MM.1S (cell line): Measurements from ENCODE around the gene LINGO3.
A peak's percentile ranks its signal among the peaks of the same experiment; 100 is the strongest.

Source experiments
- DNase-seq: peaks from one replicate; pipeline ENCODE4 v3.0.0-alpha.2; 2015
- H2AFZ ChIP-seq: fragments of 300-600 bp; sonication (generic); 2 replicates; pipeline ENCODE4 v1.6.0; 2016; ENCODE audit warnings: antibody characterized with exemption, low read length
- H3F3A ChIP-seq: fragments of 300-600 bp; sonication (generic); 2 replicates; pipeline ENCODE4 v1.6.1; 2016; ENCODE audit warnings: mild to moderate bottlenecking, antibody characterized with exemption, low read length, moderate library complexity, mixed read lengths; ENCODE audit not compliant: insufficient read depth
- H3K27ac ChIP-seq: fragments of 300-600 bp; sonication (generic); 2 replicates; pipeline ENCODE4 v1.5.1; 2016; ENCODE audit warnings: mild to moderate bottlenecking, low read length
- H3K27me3 ChIP-seq: fragments of 300-600 bp; sonication (generic); replicated peaks from 2 replicates; pipeline ENCODE4 v1.6.0; 2016; ENCODE audit warnings: low read length; ENCODE audit not compliant: insufficient read depth
- H3K36me3 ChIP-seq: fragments of 300-600 bp; sonication (generic); replicated peaks from 2 replicates; pipeline ENCODE4 v1.6.1; 2016; ENCODE audit warnings: mild to moderate bottlenecking, low read length, mixed read lengths; ENCODE audit not compliant: insufficient read depth
- H3K4me1 ChIP-seq: fragments of 300-600 bp; sonication (generic); 2 replicates; pipeline ENCODE4 v1.6.1; 2016; ENCODE audit warnings: low read length, mixed read lengths
- H3K4me2 ChIP-seq: fragments of 300-600 bp; sonication (generic); 2 replicates; pipeline ENCODE4 v1.6.0; 2016; ENCODE audit warnings: low read depth, low read length
- H3K4me3 ChIP-seq: fragments of 300-600 bp; sonication (generic); 2 replicates; pipeline ENCODE4 v1.5.1; 2016; ENCODE audit warnings: low read length, mixed read lengths
- H3K79me2 ChIP-seq: fragments of 300-600 bp; sonication (generic); 2 replicates; pipeline ENCODE4 v1.6.1; 2016; ENCODE audit warnings: mixed run types, low read length, mixed read lengths
- H3K9ac ChIP-seq: fragments of 300-600 bp; sonication (generic); 2 replicates; pipeline ENCODE4 v1.6.1; 2016; ENCODE audit warnings: low read length, mixed read lengths
- H3K9me2 ChIP-seq: fragments of 300-600 bp; sonication (generic); replicated peaks from 2 replicates; pipeline ENCODE4 v1.6.1; 2016; ENCODE audit warnings: mild to moderate bottlenecking, low read length, mixed read lengths; ENCODE audit not compliant: insufficient read depth
- H3K9me3 ChIP-seq: fragments of 300-600 bp; sonication (generic); replicated peaks from 2 replicates; pipeline ENCODE4 v1.6.1; 2016; ENCODE audit warnings: mild to moderate bottlenecking, low read length, mixed read lengths; ENCODE audit not compliant: insufficient read depth
- H4K20me1 ChIP-seq: fragments of 300-600 bp; sonication (generic); 2 replicates; pipeline ENCODE4 v1.6.1; 2016; ENCODE audit warnings: mild to moderate bottlenecking, low read length, moderate library complexity, mixed read lengths; ENCODE audit not compliant: insufficient read depth
- CTCF ChIP-seq: fragments of 300-600 bp; sonication (generic); IDR thresholded peaks from 2 replicates; pipeline ENCODE4 v1.5.1; 2016; ENCODE audit warnings: antibody characterized with exemption, low read length, mixed read lengths
- EZH2 ChIP-seq: fragments of 300-600 bp; sonication (generic); optimal IDR thresholded peaks from 2 replicates; pipeline ENCODE3; 2017; ENCODE audit warnings: low read depth, mild to moderate bottlenecking, antibody characterized with exemption, low read length, mixed read lengths
- EZH2phosphoT487 ChIP-seq: fragments of 300-600 bp; sonication (generic); IDR thresholded peaks from 2 replicates; pipeline ENCODE4 v1.6.1; 2018; ENCODE audit warnings: antibody characterized with exemption, low read length

LINGO3 gene

GRCh38 chr19:2328401-2329148 lies 20.6 kb upstream of the LINGO3 start, which contains the start of the genes LSM7 and SPPL2B:
LSM7 (minus strand) TSS chr19:2328586; CDS start chr19:2328566, 20 bp downstream.
SPPL2B (plus strand) TSS chr19:2328684; CDS start chr19:2328710, 26 bp downstream.
- Histone ChIP-seq H3K9ac (peak within 1 kb of the TSS; percentile 97), H3K9me2 (no peaks in the 10 kb centered on the region), H3K4me1 (peaks cover 37% of the 10 kb centered on the region), H2AFZ (peak within 1 kb of the TSS; percentile 52), H4K20me1 (no peaks in the 10 kb centered on the region), H3K4me2 (peak within 1 kb of the TSS; percentile 83), H3K79me2 (peaks cover 93% of the 10 kb centered on the region), H3K4me3 (peak within 1 kb of the TSS; percentile 95), H3K9me3 (no peaks in the 10 kb centered on the region), H3K36me3 (no peaks in the 10 kb centered on the region), H3K27ac (peak within 1 kb of the TSS; percentile 53; the same call in 1 of the 2 replicates), H3F3A (peaks cover 24% of the 10 kb centered on the region), H3K27me3 (no peaks in the 10 kb centered on the region)
- TF ChIP-seq EZH2 (no peak), EZH2phosphoT487 (no peak), CTCF (no peak)
- peak; percentile 96 for DNase-seq

DNA sequence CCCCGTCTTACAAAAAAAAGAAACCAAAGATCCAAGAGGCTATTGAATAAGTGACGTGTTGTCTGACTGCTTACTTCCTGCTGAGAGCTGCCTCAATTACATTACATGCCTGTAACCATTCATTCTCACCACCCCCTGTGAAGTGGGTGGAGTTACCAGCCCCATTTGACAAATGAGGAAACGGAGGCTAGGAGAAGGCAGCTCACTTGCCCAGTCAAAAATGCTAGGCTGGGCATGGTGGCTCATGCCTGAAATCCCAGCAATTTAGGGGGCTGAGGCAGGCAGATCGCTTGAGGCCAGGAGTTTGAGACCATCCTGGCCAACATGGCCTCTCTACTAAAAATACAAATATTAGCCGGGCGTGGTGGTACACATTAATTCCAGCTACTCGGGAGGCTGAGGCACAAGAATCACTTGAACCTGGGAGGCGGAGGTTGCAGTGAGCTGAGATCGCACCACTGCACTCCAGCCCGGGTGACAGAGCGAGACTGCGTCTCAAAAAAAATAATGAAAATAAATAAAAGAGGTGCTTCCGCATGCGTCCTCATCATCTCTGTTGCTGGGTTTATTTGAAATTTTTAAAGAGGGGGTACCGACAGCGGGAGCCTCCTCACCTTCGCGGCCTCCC lies 19.9 kb upstream of the LINGO3 start:
- H3K4me1 ChIP-seq, result peaks cover 31% of the 10 kb centered on the region
- H4K20me1 ChIP-seq, result no peaks in the 10 kb centered on the region
- H3K9me3 ChIP-seq, result no peaks in the 10 kb centered on the region
- H3K4me3 ChIP-seq, result peak overlapping the region; percentile 95
- peak overlapping the region; percentile 83 for H3K4me2 ChIP-seq
- TF ChIP-seq CTCF (no peak), EZH2phosphoT487 (no peak), EZH2 (no peak)
- DNase-seq, result peak; percentile 69
- peaks cover 91% of the 10 kb centered on the region for H3K79me2 ChIP-seq
- H3K9me2 ChIP-seq, result no peaks in the 10 kb centered on the region
- peak overlapping the region; percentile 26; the same call in 1 of the 2 replicates for H3K27ac ChIP-seq
- H2AFZ ChIP-seq, result peak overlapping the region; percentile 52
- peaks cover 20% of the 10 kb centered on the region for H3F3A ChIP-seq
- H3K36me3 ChIP-seq, result no peaks in the 10 kb centered on the region
- peak overlapping the region; percentile 97 for H3K9ac ChIP-seq
- H3K27me3 ChIP-seq, result no peaks in the 10 kb centered on the region

GRCh38 chr19:2326699-2327360 lies 18.9 kb upstream of the LINGO3 start:
- no peak overlapping the region for H3K9ac ChIP-seq
- peaks cover 83% of the 10 kb centered on the region for H3K79me2 ChIP-seq
- H2AFZ ChIP-seq, result no peak overlapping the region
- peaks cover 22% of the 10 kb centered on the region for H3K4me1 ChIP-seq
- no peaks in the 10 kb centered on the region for H4K20me1 ChIP-seq
- H3K36me3 ChIP-seq, result no peaks in the 10 kb centered on the region
- H3F3A ChIP-seq, result peaks cover 11% of the 10 kb centered on the region
- peak overlapping the region; percentile 83; the same call in 1 of the 2 replicates for H3K4me2 ChIP-seq
- H3K4me3 ChIP-seq, result no peak overlapping the region
- no peaks in the 10 kb centered on the region for H3K27me3 ChIP-seq
- H3K9me2 ChIP-seq, result no peaks in the 10 kb centered on the region
- DNase-seq, result no peak
- no peaks in the 10 kb centered on the region for H3K9me3 ChIP-seq
- H3K27ac ChIP-seq, result no peak overlapping the region
- TF ChIP-seq EZH2phosphoT487, result no peak
- TF ChIP-seq CTCF, result no peak
